H1 (cell line): Measurements from ENCODE around the gene SPC25. TPM values are rescaled to one million over a fixed set of nuclear protein-coding genes. Genes with fewer than 3 reads are reported as not detected.
A peak's percentile ranks its signal among the peaks of the same experiment; 100 is the strongest.

Experiments used
- CTCF ChIA-PET: fragments of 300-600 bp; sonication (Branson Sonifier 250); formaldehyde crosslinking; loops from one replicate; lab custom pipeline; 2021; ENCODE audit not compliant: partially characterized antibody; lab: Charles Lee
- POLR2A ChIA-PET: fragments of 300-600 bp; sonication (Branson Sonifier 250); formaldehyde crosslinking; loops from one replicate; lab custom pipeline; 2021; ENCODE audit warnings: inconsistent platforms; ENCODE audit not compliant: partially characterized antibody; lab: Charles Lee
- DNase-seq, 2 experiments: peaks; one replicate each; pipeline versions ENCODE4 v3.0.0 to v3.0.0-alpha.2; 2010 to 2022; ENCODE audit warnings: low spot score in 2 of 2, low read depth in 1 of 2, mixed read lengths in 1 of 2
- FAIRE-seq: peaks from 2 replicates; lab custom pipeline; 2011; peaks lifted over from hg19 to GRCh38; lab: Jason Lieb, UNC
- H2AFZ ChIP-seq: 2 replicates; pipeline ENCODE4 v1.8.1; 2012; ENCODE audit warnings: low read length, inconsistent platforms
- H2AK5ac ChIP-seq: 2 replicates; pipeline ENCODE4 v1.6.1; 2013; ENCODE audit warnings: low read depth, low read length
- H2BK120ac ChIP-seq: replicated peaks from 2 replicates; pipeline ENCODE3; 2013; ENCODE audit warnings: low read depth, low read length, inconsistent platforms
- H2BK12ac ChIP-seq: 2 replicates; pipeline ENCODE4 v1.6.1; 2013; ENCODE audit warnings: low read depth, low read length
- H2BK15ac ChIP-seq: 2 replicates; pipeline ENCODE4 v1.6.1; 2013; ENCODE audit warnings: low read length
- H2BK20ac ChIP-seq: 2 replicates; pipeline ENCODE4 v1.6.1; 2013; ENCODE audit warnings: low read length
- H2BK5ac ChIP-seq: 2 replicates; pipeline ENCODE4 v1.6.1; 2013; ENCODE audit warnings: low read depth, low read length
- H3K14ac ChIP-seq: 2 replicates; pipeline ENCODE4 v1.6.1; 2013; ENCODE audit warnings: inconsistent platforms; ENCODE audit not compliant: insufficient read length
- H3K18ac ChIP-seq: 2 replicates; pipeline ENCODE4 v1.6.1; 2013; ENCODE audit warnings: low read length; ENCODE audit errors: extremely low read depth
- H3K23ac ChIP-seq: 2 replicates; pipeline ENCODE4 v1.6.1; 2013; ENCODE audit warnings: inconsistent platforms; ENCODE audit not compliant: insufficient read length
- H3K23me2 ChIP-seq: 2 replicates; pipeline ENCODE4 v1.6.1; 2013; ENCODE audit warnings: low read depth, low read length
- H3K27ac ChIP-seq: 2 replicates; pipeline ENCODE4 v1.6.1; 2011; ENCODE audit warnings: low read depth, low read length, inconsistent platforms
- H3K27me3 ChIP-seq, 4 experiments: replicated peaks in 1 of 4; 1 replicate in 1 of 4; 2 replicates in 3 of 4; pipeline versions ENCODE4 v1.6.1 to v1.8.1; 2011 to 2013; ENCODE audit warnings: low read length in 3 of 4, mild to moderate bottlenecking in 3 of 4, inconsistent platforms in 2 of 4, mixed read lengths in 2 of 4, moderate library complexity in 1 of 4; ENCODE audit not compliant: control insufficient read depth in 3 of 4, insufficient read depth in 3 of 4; ENCODE audit errors: extremely low read depth in 1 of 4
- H3K36me3 ChIP-seq, 4 experiments: 2 replicates each; pipeline versions ENCODE4 v1.6.1 to v1.8.1; 2011 to 2013; ENCODE audit warnings: mild to moderate bottlenecking in 4 of 4, low read length in 3 of 4, moderate library complexity in 2 of 4, control low read depth in 1 of 4, inconsistent platforms in 1 of 4; ENCODE audit not compliant: insufficient read depth in 4 of 4, control insufficient read depth in 2 of 4
- H3K4ac ChIP-seq: replicated peaks from 2 replicates; pipeline ENCODE3; 2013; ENCODE audit warnings: low read length, low read depth, mixed read lengths, inconsistent platforms; ENCODE audit not compliant: insufficient read length
- H3K4me1 ChIP-seq, 4 experiments: replicated peaks in 1 of 4; 1 replicate in 1 of 4; 2 replicates in 3 of 4; pipeline versions ENCODE4 v1.6.1 to v1.8.1; 2011 to 2013; ENCODE audit warnings: low read length in 3 of 4, inconsistent platforms in 2 of 4, mixed read lengths in 1 of 4; ENCODE audit not compliant: insufficient read depth in 4 of 4, control insufficient read depth in 3 of 4
- H3K4me2 ChIP-seq, 2 experiments: 2 replicates each; pipeline versions ENCODE4 v1.6.1 to v1.8.1; 2011 to 2013; ENCODE audit warnings: low read depth in 2 of 2, low read length in 2 of 2, control low read depth in 1 of 2, inconsistent platforms in 1 of 2, mild to moderate bottlenecking in 1 of 2; ENCODE audit not compliant: insufficient read depth in 1 of 2
- H3K4me3 ChIP-seq, 4 experiments: fragments of 200-600, 300-600 bp in 1 of 4; sonication (generic), shearing (Covaris generic), sonication (Bioruptor Twin) in 1 of 4; 2 replicates each; pipeline versions ENCODE4 v1.5.1 to v1.8.1; 2011 to 2016; ENCODE audit warnings: low read length in 4 of 4, low read depth in 3 of 4, control low read depth in 2 of 4, inconsistent platforms in 2 of 4, mild to moderate bottlenecking in 2 of 4, mixed read lengths in 1 of 4, moderate library complexity in 1 of 4; ENCODE audit not compliant: insufficient read depth in 2 of 4; ENCODE audit errors: extremely low read depth in 1 of 4
- H3K56ac ChIP-seq: replicated peaks from 2 replicates; pipeline ENCODE3; 2013; ENCODE audit warnings: low read depth, mild to moderate bottlenecking, mixed read lengths, low read length, inconsistent platforms; ENCODE audit not compliant: insufficient read length
- H3K79me1 ChIP-seq: 2 replicates; pipeline ENCODE4 v1.6.1; 2013; ENCODE audit warnings: low read depth, low read length, control low read depth
- H3K79me2 ChIP-seq, 2 experiments: 2 replicates each; pipeline versions ENCODE4 v1.6.1 to v1.8.1; 2012 to 2013; ENCODE audit warnings: low read length in 2 of 2, mild to moderate bottlenecking in 2 of 2, inconsistent platforms in 1 of 2; ENCODE audit not compliant: insufficient read depth in 2 of 2, control insufficient read depth in 1 of 2
- H3K9ac ChIP-seq, 4 experiments: replicated peaks in 1 of 4; 1 replicate in 1 of 4; 2 replicates in 3 of 4; pipeline versions ENCODE4 v1.6.1 to v1.8.1; 2011 to 2013; ENCODE audit warnings: low read depth in 3 of 4, low read length in 3 of 4, control low read depth in 2 of 4, mild to moderate bottlenecking in 2 of 4, moderate library complexity in 2 of 4, inconsistent platforms in 1 of 4; ENCODE audit errors: extremely low read depth in 1 of 4
- H3K9me3 ChIP-seq, 2 experiments: 2 replicates each; pipeline versions ENCODE4 v1.6.1 to v1.8.1; 2012 to 2013; ENCODE audit warnings: mild to moderate bottlenecking in 2 of 2, moderate library complexity in 2 of 2, control low read depth in 1 of 2, inconsistent platforms in 1 of 2, low read depth in 1 of 2, low read length in 1 of 2, mixed read lengths in 1 of 2; ENCODE audit not compliant: insufficient read depth in 2 of 2
- H4K20me1 ChIP-seq, 2 experiments: replicated peaks in 1 of 2; 2 replicates each; pipeline versions ENCODE3 to v1.8.1; 2011 to 2013; ENCODE audit warnings: inconsistent platforms in 2 of 2, low read length in 2 of 2, mild to moderate bottlenecking in 1 of 2; ENCODE audit not compliant: insufficient read depth in 2 of 2, control insufficient read depth in 1 of 2
- H4K5ac ChIP-seq: 2 replicates; pipeline ENCODE4 v1.6.1; 2013; ENCODE audit warnings: low read length, low read depth, mixed read lengths, inconsistent platforms; ENCODE audit not compliant: insufficient read length
- H4K8ac ChIP-seq: 2 replicates; pipeline ENCODE4 v1.8.0; 2013; ENCODE audit warnings: mild to moderate bottlenecking, moderate library complexity, low read length, inconsistent platforms; ENCODE audit not compliant: insufficient read depth; ENCODE audit errors: extremely low read depth
- H4K91ac ChIP-seq: replicated peaks from 2 replicates; pipeline ENCODE3; 2013; ENCODE audit warnings: low read length, mixed read lengths, inconsistent platforms; ENCODE audit not compliant: insufficient read length
- HDAC2 ChIP-seq, 2 experiments: fragments of 300-600 bp in 1 of 2; sonication (generic) in 1 of 2; IDR thresholded peaks; 2 replicates each; pipeline ENCODE4 v1.6.1; 2011 to 2012; ENCODE audit warnings: low read depth in 2 of 2, low read length in 2 of 2, mild to moderate bottlenecking in 2 of 2, moderate library complexity in 2 of 2, borderline replicate concordance in 1 of 2, inconsistent platforms in 1 of 2
- NANOG ChIP-seq: IDR thresholded peaks from 2 replicates; pipeline ENCODE4 v1.6.1; 2011; ENCODE audit warnings: low read length, low read depth, mild to moderate bottlenecking, inconsistent platforms; ENCODE audit not compliant: insufficient read depth, poor library complexity, severe bottlenecking
- SP4 ChIP-seq: IDR thresholded peaks from 2 replicates; pipeline ENCODE4 v1.6.1; 2012; ENCODE audit warnings: low read length, inconsistent platforms
- YY1 ChIP-seq: IDR thresholded peaks from 2 replicates; pipeline ENCODE4 v1.6.1; 2011; ENCODE audit warnings: low read depth, mild to moderate bottlenecking, low read length
- WGBS, 2 experiments: shearing (Covaris generic) in 1 of 2; methylation state at CpG; one replicate each; pipeline versions ENCODE4 v1.1.6 to v1.1.7; 2013 to 2015; ENCODE audit warnings: low lambda C conversion rate in 2 of 2, mixed read lengths in 2 of 2, inconsistent platforms in 1 of 2, low coverage in 1 of 2, missing lambda C conversion rate in 1 of 2; ENCODE audit not compliant: insufficient replicate concordance in 2 of 2, insufficient coverage in 1 of 2, insufficient read length in 1 of 2; ENCODE audit errors: extremely low coverage in 1 of 2, missing lambda C conversion rate in 1 of 2; 5-methylcytosine and 5-hydroxymethylcytosine counted together
- polyA plus RNA-seq, 7 experiments: library from polyadenylated mRNA; depleted of rRNA in 3 of 7; stranded (reverse) in 5 of 7; unstranded in 2 of 7; fragments of >200 nt in 5 of 7; fragments of 200-250 nt in 2 of 7; gene quantifications; 1 replicate in 5 of 7; 2 replicates in 1 of 7; 4 replicates in 1 of 7; pipeline versions ENCODE4 v1.2.1 to v1.2.3, GENCODE V29; 2011 to 2013; ENCODE audit warnings: missing spikeins in 2 of 7, mixed read lengths in 2 of 7
- total RNA-seq: library from RNA; stranded (reverse); fragmentation: NEBNext Ultra II Directional; extraction: Animal tissue kit (Norgen Biotek cat#: 25700); gene quantifications from 2 replicates; pipeline ENCODE4 v1.2.1, GENCODE V29; 2021

The SPC25 gene
- total and polyA plus RNA-seq, 2 of the 8 experiments (the other 6 are each of a cell fraction or from before 2014, with no cell fraction given): 21.0 to 34.7 TPM

DNA sequence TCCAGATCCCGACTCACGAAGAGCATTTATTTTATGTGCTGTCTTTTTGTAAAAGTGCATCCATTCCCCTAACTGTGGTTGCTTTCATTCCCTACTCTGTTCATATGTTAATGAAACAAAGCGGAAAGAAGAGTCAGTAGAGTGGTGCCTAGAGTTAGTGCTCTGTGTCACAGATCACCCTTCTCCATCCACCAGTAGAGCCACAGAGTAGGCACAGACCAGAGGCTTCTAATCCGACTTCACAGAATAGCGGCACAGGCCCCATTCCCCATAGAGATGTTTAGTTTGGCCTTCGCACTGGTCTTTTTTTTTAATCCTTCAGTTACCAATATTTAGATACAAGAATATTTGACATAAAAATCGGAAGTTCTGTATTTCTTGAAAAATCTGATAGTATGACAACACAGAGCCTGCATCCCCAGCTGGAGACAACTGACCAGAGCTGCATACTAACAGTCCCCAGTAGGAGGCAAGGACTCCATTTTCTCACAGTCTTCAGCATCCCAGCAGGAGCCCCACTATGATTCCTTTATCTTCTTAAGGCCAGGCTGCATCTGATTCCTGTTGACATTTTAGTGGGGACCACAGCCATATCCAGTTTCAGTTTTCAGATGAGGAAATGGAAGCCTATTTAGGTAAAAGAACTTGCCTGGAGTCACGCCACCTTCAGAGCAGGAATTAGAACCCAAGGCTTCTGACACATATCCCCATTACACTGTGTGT, 17.9 kb upstream of the SPC25 start:
- TF ChIP-seq SP4 (no peak), NANOG (peak; percentile 19), HDAC2 (IDR thresholded peaks at IDR 0.05; ENCODE audit: borderline replicate concordance in 1 of 2, low read depth in 2 of 2, low read length in 2 of 2) (0 out of 4 replicates have a peak, but pooled peaks of 1 of the 2 experiments have one; percentile 35), YY1 (peak; percentile 41; the same call in 1 of the 2 replicates)
- no peaks in the 10 kb centered on the region for H4K20me1 ChIP-seq
- H3K23ac ChIP-seq: no peak overlapping the region
- DNase-seq: no peak
- no peak overlapping the region for H3K9ac ChIP-seq
- 0 out of 2 replicates have a peak overlapping the region, but pooled peaks have one; percentile 12 for H2BK15ac ChIP-seq
- H3K4me2 ChIP-seq: peak overlapping the region; percentile 31 to 41; a peak in 3 of 4 replicates
- CTCF ChIA-PET: interaction anchor here (0.6 to 2.7 kb wide), 2 partner anchors 13 to 649 kb away, joined by 3 to 10 read pairs; no protein-coding TSS in a partner anchor
- no peak overlapping the region; a peak in 1 of 8 replicates for H3K4me3 ChIP-seq
- no peak overlapping the region for H3K14ac ChIP-seq
- H3K36me3 ChIP-seq: no peaks in the 10 kb centered on the region
- FAIRE-seq: peak; percentile 60
- no peak overlapping the region for H2AK5ac ChIP-seq
- no peak overlapping the region for H3K56ac ChIP-seq
- peaks cover 12 to 28% (median 25%) of the 10 kb centered on the region in 4 experiments for H3K4me1 ChIP-seq
- peak overlapping the region; percentile 87 for H4K91ac ChIP-seq
- no peak overlapping the region for H3K27ac ChIP-seq
- no peak overlapping the region for H4K8ac ChIP-seq
- WGBS, 2 experiments: 55% methylated on average over 8 of the region's 8 CpGs; no CpG with 5 or more reads in 1 of the 2 experiments
- 0 out of 2 replicates have a peak overlapping the region, but pooled peaks have one; percentile 46 for H2AFZ ChIP-seq
- no peaks in the 10 kb centered on the region for H3K79me1 ChIP-seq
- peaks cover 0 to 2% (median under 1%) of the 10 kb centered on the region in 4 experiments; a peak in 2 of 7 replicates for H3K27me3 ChIP-seq
- H2BK120ac ChIP-seq: peak overlapping the region; percentile 84
- no peaks in the 10 kb centered on the region for H3K79me2 ChIP-seq
- H2BK5ac ChIP-seq: peak overlapping the region; percentile 67; the same call in 1 of the 2 replicates
- H3K18ac ChIP-seq: peak overlapping the region; percentile 72
- H3K4ac ChIP-seq: peak overlapping the region; percentile 79
- H3K9me3 ChIP-seq: no peaks in the 10 kb centered on the region
- H2BK20ac ChIP-seq: peak overlapping the region; percentile 74; the same call in 1 of the 2 replicates
- no peak overlapping the region for H4K5ac ChIP-seq
- H3K23me2 ChIP-seq: no peaks in the 10 kb centered on the region
- POLR2A ChIA-PET: no interaction called here
- peak overlapping the region; percentile 56; the same call in 1 of the 2 replicates for H2BK12ac ChIP-seq
